Psoas muscle (tissue), 8 donors: ENCODE data around the gene NAPA. TPM values are rescaled to one million over a fixed set of nuclear protein-coding genes. Genes with fewer than 3 reads are reported as not detected.

Experiments used
- ATAC-seq, 4 donors: fragments of 200-7000 bp; cut with Tn5 transposase; one replicate each; pipeline ENCODE4 v1.9.1; 2020; ENCODE audit warnings: moderate library complexity in 3 of 4, mild to moderate bottlenecking in 2 of 4
- DNase-seq, 2 donors: peaks; one replicate each; pipeline ENCODE4 v3.0.0-alpha.2; 2020
- H3K27ac ChIP-seq: fragments of 200-600 bp; one replicate; pipeline ENCODE4 v1.8.0; 2022
- H3K27me3 ChIP-seq, 3 donors: fragments of 200-600 bp in 1 of 3; one replicate each; pipeline versions ENCODE4 v1.6.1 to v1.8.0; 2013 to 2022; ENCODE audit warnings: low read length in 2 of 3, mild to moderate bottlenecking in 2 of 3, moderate library complexity in 1 of 3; ENCODE audit not compliant: insufficient read depth in 3 of 3
- H3K36me3 ChIP-seq, 2 donors: fragments of 200-600 bp in 1 of 2; one replicate each; pipeline versions ENCODE4 v1.6.1 to v1.8.0; 2013 to 2022; ENCODE audit warnings: low read depth in 1 of 2, mild to moderate bottlenecking in 1 of 2, moderate library complexity in 1 of 2; ENCODE audit not compliant: insufficient read depth in 1 of 2
- H3K4me1 ChIP-seq: fragments of 200-600 bp; one replicate; pipeline ENCODE4 v1.8.0; 2022
- H3K4me3 ChIP-seq: fragments of 200-600 bp; one replicate; pipeline ENCODE4 v1.8.0; 2022; ENCODE audit warnings: mild to moderate bottlenecking
- H3K9me3 ChIP-seq: fragments of 200-600 bp; one replicate; pipeline ENCODE4 v1.8.0; 2022
- WGBS, 3 donors: extraction: QIAGEN DNeasy Blood & Tissue Kit; methylation state at CpG; one replicate each; pipeline versions ENCODE4 v1.1.6 to v1.1.7; 2013; 5-methylcytosine and 5-hydroxymethylcytosine counted together
- intact Hi-C, 2 donors: fragments of 100-400 bp; cut with DNase I; formaldehyde crosslinking; loops; one replicate each; pipeline versions ENCODE4 v1.11.0 to v1.14.2; 2022
- long read RNA-seq, 2 donors: library from polyadenylated mRNA; unstranded; transcript quantifications; one replicate each; pipeline ENCODE4 v2.0.0, GENCODE V29; 2021
- polyA plus RNA-seq, 3 donors: library from polyadenylated mRNA; stranded (reverse); fragments of 200-250 nt; gene quantifications; one replicate each; pipeline ENCODE4 v1.2.3, GENCODE V29; 2013
- total RNA-seq, 4 donors: library from RNA; stranded (reverse); fragmentation: NEBNext Ultra II Directional in 2 of 4; extraction: Animal tissue kit (Norgen Biotek cat#: 25700) in 2 of 4; gene quantifications; one replicate each; pipeline versions ENCODE4 v1.2.1 to v1.2.4, GENCODE V29; 2021 to 2023
- TF ChIP-seq, protein P1 (sequence below): fragments of 200-600 bp; IDR thresholded peaks from one replicate; pipeline ENCODE4 v1.8.0; 2022; ENCODE audit warnings: antibody characterized with exemption
- donor health status: healthy with polysubstance abuse.
- donor health status: DM: no; HTN: no; CAD: no; lungs with moderate emphysema.
- donor health status: Bipolar disorder and iron deficiency.
- donor health status: healthy.
- donor health status: DM: yes; HTN: yes; CAD: no.
- donor health status: DM: no; HTN: no; CAD: no.
- donor health status: DM: no; HTN: no; CAD: no.
- donor health status: DM: yes; HTN: yes; CAD: no.

NAPA gene
- total RNA-seq (100 to 1,000 TPM; 124 to 182 (median 159) TPM), polyA plus RNA-seq (100 to 1,000 TPM; 103 to 123 (median 109) TPM)
- long read RNA-seq, donor 1, transcript NAPA-201 (11 exons, 1,839 nt), result major isoform, 72 of 85 reads
- long read RNA-seq, donor 1, partial matches to known transcripts, result 2 of 85 reads
- long read RNA-seq, donor 1, other reads (novel, unspliced or antisense), result 11 of 85 reads
- long read RNA-seq, donor 2, transcript NAPA-201 (11 exons, 1,839 nt), result major isoform, 172 of 203 reads
- long read RNA-seq, donor 2, partial matches to known transcripts, result 16 of 203 reads
- long read RNA-seq, donor 2, other reads (novel, unspliced or antisense), result 13 of 203 reads

GRCh38 chr19:47514869-47515588, at the start of gene NAPA:
TSS of gene NAPA (minus strand) at chr19:47515063. CDS start at chr19:47514940, 123 bp downstream.
- Histone ChIP-seq H3K36me3 (no peaks in the 10 kb centered on the region), H3K4me3 (peak within 1 kb of the TSS; percentile 95), H3K27me3 (no peaks in the 10 kb centered on the region), H3K9me3 (no peaks in the 10 kb centered on the region), H3K27ac (peak within 1 kb of the TSS; percentile 99), H3K4me1 (peaks cover 36% of the 10 kb centered on the region)
- ATAC-seq (peak; percentile 92 to 96 (median 94)), DNase-seq (peak; percentile 100)
- TF ChIP-seq, protein P1, sequence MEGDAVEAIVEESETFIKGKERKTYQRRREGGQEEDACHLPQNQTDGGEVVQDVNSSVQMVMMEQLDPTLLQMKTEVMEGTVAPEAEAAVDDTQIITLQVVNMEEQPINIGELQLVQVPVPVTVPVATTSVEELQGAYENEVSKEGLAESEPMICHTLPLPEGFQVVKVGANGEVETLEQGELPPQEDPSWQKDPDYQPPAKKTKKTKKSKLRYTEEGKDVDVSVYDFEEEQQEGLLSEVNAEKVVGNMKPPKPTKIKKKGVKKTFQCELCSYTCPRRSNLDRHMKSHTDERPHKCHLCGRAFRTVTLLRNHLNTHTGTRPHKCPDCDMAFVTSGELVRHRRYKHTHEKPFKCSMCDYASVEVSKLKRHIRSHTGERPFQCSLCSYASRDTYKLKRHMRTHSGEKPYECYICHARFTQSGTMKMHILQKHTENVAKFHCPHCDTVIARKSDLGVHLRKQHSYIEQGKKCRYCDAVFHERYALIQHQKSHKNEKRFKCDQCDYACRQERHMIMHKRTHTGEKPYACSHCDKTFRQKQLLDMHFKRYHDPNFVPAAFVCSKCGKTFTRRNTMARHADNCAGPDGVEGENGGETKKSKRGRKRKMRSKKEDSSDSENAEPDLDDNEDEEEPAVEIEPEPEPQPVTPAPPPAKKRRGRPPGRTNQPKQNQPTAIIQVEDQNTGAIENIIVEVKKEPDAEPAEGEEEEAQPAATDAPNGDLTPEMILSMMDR, result no peak
- 0 to 1% (median 0%) methylated on average over 63 to 78 of the region's 78 CpGs for WGBS, 3 donors
- intact Hi-C loops, result loop anchor here (2.0 to 10.0 kb wide), 5 partner anchors 78 to 190 kb away; no protein-coding TSS in a partner anchor

DNA sequence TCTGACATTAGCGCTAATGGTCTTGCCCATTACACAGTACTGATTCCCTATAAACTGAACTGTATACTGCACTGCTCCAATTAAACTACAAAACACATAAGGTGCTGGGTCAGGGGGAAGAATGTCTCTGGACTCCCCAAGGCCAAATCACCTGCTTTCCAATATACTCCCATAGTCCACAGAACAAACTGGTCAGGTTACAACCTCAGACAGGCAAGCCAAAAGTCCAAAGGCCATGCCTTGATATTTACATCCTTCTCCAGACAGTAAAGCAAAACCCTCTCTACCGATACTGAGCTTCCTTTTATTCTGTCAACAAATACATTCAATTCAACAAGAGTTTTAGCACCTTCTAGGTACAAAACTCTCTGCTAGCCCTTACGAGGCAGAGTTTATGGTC, 49.2 kb upstream of the NAPA start:
- Histone ChIP-seq H3K27me3 (peaks cover 0 to 3% (median 0%) of the 10 kb centered on the region in 3 donors), H3K4me1 (no peaks in the 10 kb centered on the region), H3K9me3 (no peaks in the 10 kb centered on the region), H3K36me3 (no peaks in the 10 kb centered on the region), H3K4me3 (no peak overlapping the region), H3K27ac (no peak overlapping the region)
- DNase-seq (no peak), ATAC-seq (no peak)
- WGBS, 3 donors, result 80 to 81% (median 81%) methylated on average over 3 of the region's 3 CpGs
- TF ChIP-seq, protein P1, result no peak
- intact Hi-C loops, result no loop called here

GRCh38 chr19:47561440-47562057, 46.7 kb upstream of the NAPA start:
- TF ChIP-seq, protein P1, result no peak
- no peaks in the 10 kb centered on the region for H3K4me1 ChIP-seq
- intact Hi-C loops, result no loop called here
- WGBS, 3 donors, result 88 to 90% (median 88%) methylated on average over 7 of the region's 7 CpGs
- no peak overlapping the region for H3K4me3 ChIP-seq
- H3K36me3 ChIP-seq, result no peaks in the 10 kb centered on the region
- no peak overlapping the region for H3K27ac ChIP-seq
- no peaks in the 10 kb centered on the region for H3K9me3 ChIP-seq
- ATAC-seq, result no peak
- DNase-seq, result no peak
- H3K27me3 ChIP-seq, result peaks cover 0 to 3% (median 0%) of the 10 kb centered on the region in 3 donors

DNA sequence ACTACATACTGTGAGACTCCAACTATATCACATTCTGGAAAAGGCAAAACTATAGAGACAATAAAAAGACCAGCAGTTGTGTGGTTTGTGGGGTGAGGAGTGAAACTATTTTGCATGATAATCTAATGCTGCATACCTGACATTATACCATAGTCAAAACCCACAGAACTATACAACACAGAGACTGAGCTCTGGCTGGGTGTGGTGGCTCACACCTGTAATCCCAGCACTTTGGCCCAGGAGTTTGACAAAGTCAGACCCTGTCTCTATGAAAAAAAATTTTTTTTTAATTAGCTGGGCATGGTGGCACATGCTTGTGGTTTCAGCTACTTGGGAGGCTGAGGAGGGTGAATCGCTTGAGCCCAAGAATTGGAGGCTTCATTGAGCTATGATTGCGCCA, 46.1 kb upstream of the NAPA start:
- Histone ChIP-seq H3K9me3 (no peaks in the 10 kb centered on the region), H3K27me3 (peaks cover 0 to 3% (median 0%) of the 10 kb centered on the region in 3 donors), H3K4me3 (no peak overlapping the region), H3K4me1 (no peaks in the 10 kb centered on the region), H3K27ac (no peak overlapping the region), H3K36me3 (no peaks in the 10 kb centered on the region)
- TF ChIP-seq, protein P1, result no peak
- DNase-seq (no peak), ATAC-seq (no peak)
- intact Hi-C loops, result no loop called here
- 92 to 98% (median 96%) methylated on average over 2 of the region's 2 CpGs for WGBS, 3 donors
